Measurements from ENCODE around the gene ZNF684. TPM values are rescaled to one million over a fixed set of nuclear protein-coding genes. Genes with fewer than 3 reads are reported as not detected.
A peak's percentile ranks its signal among the peaks of the same experiment; 100 is the strongest.

The ZNF684 gene
- total and polyA plus RNA-seq, 9 of the 15 experiments (the other 6 are each of a cell fraction or from before 2014, with no cell fraction given), result 4.8 to 8.8 (median 5.5) TPM

DNA sequence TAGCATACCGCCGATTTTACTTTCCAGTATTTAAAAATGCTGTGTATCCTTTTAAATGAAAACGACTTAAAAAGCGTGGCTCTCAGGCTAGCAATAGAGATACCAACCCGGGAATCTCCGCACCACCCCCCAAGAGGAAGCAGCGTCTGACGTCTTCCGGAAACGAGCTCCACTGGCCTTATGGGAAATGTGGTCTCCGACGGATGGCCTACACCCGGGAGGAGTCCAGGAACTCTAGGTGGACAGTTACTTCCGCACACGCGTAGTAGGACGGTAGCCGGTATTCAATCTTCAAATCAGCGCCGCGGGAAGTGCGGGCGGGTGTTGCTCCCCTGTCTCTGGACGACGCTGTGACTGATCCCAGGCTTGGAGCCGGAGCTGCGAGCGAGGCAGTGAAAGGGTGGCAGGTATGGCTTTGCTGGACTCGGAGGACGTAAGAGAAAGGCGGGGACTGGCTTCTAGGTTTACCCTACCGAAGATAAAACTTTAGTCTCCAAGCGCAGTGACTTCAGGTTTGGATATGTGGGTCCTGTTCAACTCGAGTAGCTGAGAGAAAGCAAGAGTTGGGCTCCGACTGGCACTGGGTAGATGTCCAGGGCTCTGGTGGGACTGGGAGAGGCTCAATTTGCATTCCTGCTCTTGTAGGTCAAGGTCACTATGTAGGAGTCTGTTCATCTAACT is at the start of gene ZNF684 (continued):
- TF ChIP-seq, protein P1, sequence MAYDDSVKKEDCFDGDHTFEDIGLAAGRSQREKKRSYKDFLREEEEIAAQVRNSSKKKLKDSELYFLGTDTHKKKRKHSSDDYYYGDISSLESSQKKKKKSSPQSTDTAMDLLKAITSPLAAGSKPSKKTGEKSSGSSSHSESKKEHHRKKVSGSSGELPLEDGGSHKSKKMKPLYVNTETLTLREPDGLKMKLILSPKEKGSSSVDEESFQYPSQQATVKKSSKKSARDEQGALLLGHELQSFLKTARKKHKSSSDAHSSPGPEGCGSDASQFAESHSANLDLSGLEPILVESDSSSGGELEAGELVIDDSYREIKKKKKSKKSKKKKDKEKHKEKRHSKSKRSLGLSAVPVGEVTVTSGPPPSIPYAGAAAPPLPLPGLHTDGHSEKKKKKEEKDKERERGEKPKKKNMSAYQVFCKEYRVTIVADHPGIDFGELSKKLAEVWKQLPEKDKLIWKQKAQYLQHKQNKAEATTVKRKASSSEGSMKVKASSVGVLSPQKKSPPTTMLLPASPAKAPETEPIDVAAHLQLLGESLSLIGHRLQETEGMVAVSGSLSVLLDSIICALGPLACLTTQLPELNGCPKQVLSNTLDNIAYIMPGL (CRISPR knock-in tag; IDR thresholded peaks at IDR 0.05), result no peak
- TF ChIP-seq NR2C2 (CRISPR knock-in tag; IDR thresholded peaks at IDR 0.05) (no peak), NR2C2 (tag; IDR thresholded peaks at IDR 0.05) (peak; percentile 65; the same call in 1 of the 2 replicates), BACH1 (tag; IDR thresholded peaks at IDR 0.05) (no peak; the same call in 1 of the 2 replicates), SRSF3 (IDR thresholded peaks at IDR 0.05; ENCODE audit: insufficient read depth, low read length) (no peak), SIN3A (IDR thresholded peaks at IDR 0.05; ENCODE audit: borderline replicate concordance in 2 of 2, control insufficient read depth in 1 of 2, low read depth in 2 of 2, low read length in 2 of 2) (peak; percentile 27 to 93; a peak in 3 of 4 replicates), ETV1 (tag; conservative IDR thresholded peaks at IDR 0.05; ENCODE audit: low read depth) (peak; percentile 92), CBX8 (IDR thresholded peaks at IDR 0.05; ENCODE audit: borderline replicate concordance, extremely low read depth, low read depth, low read length, poor library complexity, severe bottlenecking) (no peak), MCM3 (IDR thresholded peaks at IDR 0.05) (no peak), ETV6 (IDR thresholded peaks at IDR 0.05; ENCODE audit: borderline replicate concordance in 1 of 2, low read depth in 2 of 2, low read length in 1 of 2) (no peak), ETV6 (CRISPR knock-in tag; IDR thresholded peaks at IDR 0.05; ENCODE audit: borderline replicate concordance) (no peak), ZNF232 (CRISPR knock-in tag; IDR thresholded peaks at IDR 0.05) (no peak)
- TF ChIP-seq, protein P2, sequence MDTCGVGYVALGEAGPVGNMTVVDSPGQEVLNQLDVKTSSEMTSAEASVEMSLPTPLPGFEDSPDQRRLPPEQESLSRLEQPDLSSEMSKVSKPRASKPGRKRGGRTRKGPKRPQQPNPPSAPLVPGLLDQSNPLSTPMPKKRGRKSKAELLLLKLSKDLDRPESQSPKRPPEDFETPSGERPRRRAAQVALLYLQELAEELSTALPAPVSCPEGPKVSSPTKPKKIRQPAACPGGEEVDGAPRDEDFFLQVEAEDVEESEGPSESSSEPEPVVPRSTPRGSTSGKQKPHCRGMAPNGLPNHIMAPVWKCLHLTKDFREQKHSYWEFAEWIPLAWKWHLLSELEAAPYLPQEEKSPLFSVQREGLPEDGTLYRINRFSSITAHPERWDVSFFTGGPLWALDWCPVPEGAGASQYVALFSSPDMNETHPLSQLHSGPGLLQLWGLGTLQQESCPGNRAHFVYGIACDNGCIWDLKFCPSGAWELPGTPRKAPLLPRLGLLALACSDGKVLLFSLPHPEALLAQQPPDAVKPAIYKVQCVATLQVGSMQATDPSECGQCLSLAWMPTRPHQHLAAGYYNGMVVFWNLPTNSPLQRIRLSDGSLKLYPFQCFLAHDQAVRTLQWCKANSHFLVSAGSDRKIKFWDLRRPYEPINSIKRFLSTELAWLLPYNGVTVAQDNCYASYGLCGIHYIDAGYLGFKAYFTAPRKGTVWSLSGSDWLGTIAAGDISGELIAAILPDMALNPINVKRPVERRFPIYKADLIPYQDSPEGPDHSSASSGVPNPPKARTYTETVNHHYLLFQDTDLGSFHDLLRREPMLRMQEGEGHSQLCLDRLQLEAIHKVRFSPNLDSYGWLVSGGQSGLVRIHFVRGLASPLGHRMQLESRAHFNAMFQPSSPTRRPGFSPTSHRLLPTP (IDR thresholded peaks at IDR 0.05; ENCODE audit: borderline replicate concordance, extremely low read depth, insufficient read length), result no peak
- TF ChIP-seq, protein P3, sequence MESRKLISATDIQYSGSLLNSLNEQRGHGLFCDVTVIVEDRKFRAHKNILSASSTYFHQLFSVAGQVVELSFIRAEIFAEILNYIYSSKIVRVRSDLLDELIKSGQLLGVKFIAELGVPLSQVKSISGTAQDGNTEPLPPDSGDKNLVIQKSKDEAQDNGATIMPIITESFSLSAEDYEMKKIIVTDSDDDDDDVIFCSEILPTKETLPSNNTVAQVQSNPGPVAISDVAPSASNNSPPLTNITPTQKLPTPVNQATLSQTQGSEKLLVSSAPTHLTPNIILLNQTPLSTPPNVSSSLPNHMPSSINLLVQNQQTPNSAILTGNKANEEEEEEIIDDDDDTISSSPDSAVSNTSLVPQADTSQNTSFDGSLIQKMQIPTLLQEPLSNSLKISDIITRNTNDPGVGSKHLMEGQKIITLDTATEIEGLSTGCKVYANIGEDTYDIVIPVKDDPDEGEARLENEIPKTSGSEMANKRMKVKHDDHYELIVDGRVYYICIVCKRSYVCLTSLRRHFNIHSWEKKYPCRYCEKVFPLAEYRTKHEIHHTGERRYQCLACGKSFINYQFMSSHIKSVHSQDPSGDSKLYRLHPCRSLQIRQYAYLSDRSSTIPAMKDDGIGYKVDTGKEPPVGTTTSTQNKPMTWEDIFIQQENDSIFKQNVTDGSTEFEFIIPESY (CRISPR knock-in tag; IDR thresholded peaks at IDR 0.05), result no peak
- TF ChIP-seq, protein P4, sequence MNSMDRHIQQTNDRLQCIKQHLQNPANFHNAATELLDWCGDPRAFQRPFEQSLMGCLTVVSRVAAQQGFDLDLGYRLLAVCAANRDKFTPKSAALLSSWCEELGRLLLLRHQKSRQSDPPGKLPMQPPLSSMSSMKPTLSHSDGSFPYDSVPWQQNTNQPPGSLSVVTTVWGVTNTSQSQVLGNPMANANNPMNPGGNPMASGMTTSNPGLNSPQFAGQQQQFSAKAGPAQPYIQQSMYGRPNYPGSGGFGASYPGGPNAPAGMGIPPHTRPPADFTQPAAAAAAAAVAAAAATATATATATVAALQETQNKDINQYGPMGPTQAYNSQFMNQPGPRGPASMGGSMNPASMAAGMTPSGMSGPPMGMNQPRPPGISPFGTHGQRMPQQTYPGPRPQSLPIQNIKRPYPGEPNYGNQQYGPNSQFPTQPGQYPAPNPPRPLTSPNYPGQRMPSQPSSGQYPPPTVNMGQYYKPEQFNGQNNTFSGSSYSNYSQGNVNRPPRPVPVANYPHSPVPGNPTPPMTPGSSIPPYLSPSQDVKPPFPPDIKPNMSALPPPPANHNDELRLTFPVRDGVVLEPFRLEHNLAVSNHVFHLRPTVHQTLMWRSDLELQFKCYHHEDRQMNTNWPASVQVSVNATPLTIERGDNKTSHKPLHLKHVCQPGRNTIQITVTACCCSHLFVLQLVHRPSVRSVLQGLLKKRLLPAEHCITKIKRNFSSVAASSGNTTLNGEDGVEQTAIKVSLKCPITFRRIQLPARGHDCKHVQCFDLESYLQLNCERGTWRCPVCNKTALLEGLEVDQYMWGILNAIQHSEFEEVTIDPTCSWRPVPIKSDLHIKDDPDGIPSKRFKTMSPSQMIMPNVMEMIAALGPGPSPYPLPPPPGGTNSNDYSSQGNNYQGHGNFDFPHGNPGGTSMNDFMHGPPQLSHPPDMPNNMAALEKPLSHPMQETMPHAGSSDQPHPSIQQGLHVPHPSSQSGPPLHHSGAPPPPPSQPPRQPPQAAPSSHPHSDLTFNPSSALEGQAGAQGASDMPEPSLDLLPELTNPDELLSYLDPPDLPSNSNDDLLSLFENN (IDR thresholded peaks at IDR 0.05; ENCODE audit: low read depth in 2 of 2, low read length in 2 of 2), result no peak

Measured in K562 (cell line).